HG03342 (cell line): ENCODE data around the gene WBP2.
A peak's percentile ranks its signal among the peaks of the same experiment; 100 is the strongest.

Experiments used
- ATAC-seq: cut with Tn5 transposase; IDR thresholded peaks from one replicate; pipeline ENCODE4 v1.9.1; 2021; ENCODE audit warnings: mild to moderate bottlenecking, moderate library complexity; ENCODE audit not compliant: unreplicated experiment

Gene WBP2

DNA sequence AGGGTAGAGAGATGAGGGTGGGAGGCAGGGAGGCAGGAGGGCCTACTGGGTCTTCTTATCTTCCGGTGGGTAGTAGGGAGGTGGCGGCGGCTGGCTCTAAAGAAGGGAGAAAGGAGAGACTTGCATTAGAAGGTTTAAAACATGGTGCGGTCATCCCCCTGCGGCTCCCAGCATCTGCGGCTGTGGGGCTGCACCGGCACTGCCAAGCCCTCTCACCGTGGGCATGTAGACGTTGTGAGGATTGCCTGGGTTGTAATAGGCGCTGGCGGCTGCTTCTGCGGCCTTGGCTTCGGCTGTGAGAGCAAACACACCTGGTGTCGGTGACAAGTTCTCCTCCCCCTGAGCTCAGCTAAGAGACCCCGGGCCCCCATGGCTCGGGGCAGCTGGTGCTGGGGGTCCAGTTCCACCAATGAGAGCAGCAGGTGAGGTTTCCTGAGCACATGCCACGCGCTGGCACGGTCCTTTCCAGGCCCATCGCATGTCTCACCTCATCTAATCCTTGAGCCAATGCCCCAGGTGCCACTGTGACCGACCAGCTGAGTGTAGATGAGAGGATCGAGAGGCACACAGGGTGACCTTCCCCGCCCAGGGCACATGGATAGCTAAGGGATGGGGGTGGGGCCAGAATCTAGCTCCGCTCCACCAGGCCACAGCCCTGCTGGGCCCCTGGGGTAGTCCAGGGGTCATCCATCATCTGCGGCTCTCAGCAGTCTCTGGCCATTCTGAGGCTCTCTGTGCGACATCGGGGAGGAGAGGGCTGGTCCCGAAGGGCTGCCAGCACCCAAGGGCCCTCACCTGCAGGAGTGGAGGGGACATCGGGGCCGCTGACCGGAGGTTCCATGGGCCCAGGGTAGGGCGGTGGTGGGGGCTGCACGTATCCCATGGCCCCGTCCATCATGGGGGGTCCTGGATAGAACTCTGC is 8.2 kb downstream of the WBP2 start:
- no peak for ATAC-seq

DNA sequence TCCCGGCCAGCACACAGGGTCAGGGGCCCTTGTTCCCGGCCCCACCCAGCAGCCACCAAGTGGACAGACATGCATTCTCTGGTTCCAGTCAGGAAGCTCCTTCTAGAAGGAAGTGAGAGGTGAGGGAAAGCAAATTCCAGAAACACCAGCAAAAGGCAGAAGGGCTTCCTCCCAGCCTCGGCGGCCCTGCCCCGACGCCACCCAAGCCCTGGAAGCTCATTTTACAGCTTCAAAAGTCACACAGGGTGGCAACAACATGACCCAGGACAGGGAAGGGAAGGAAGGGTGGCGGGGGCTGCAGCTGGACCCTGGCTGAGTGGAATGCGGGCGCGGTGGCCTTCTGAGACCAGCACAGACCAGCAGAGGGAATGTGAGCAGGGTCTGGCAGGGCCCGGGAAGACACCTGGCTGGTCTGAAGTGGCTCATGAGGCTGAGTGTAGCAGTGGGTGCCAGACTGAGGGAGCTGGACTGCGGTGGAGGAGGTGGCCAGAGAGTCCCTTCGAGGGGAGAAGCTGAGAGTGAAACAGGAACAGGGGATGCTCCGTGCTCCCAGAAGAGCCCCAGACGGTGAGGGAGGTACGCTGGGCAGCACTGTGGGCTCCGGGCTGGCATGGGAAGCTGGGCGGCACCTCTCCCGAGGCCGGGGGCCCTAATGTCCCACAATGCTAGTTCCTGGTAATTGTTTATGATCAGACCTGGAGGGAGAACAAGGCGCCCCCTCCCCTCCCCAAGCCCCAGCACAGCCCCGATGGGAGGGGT is 9.0 kb downstream of the WBP2 start:
- ATAC-seq, result no peak

- peak; percentile 72 for ATAC-seq
Measured at GRCh38 chr17:75845058-75845711, 9.9 kb downstream of the WBP2 start.

DNA sequence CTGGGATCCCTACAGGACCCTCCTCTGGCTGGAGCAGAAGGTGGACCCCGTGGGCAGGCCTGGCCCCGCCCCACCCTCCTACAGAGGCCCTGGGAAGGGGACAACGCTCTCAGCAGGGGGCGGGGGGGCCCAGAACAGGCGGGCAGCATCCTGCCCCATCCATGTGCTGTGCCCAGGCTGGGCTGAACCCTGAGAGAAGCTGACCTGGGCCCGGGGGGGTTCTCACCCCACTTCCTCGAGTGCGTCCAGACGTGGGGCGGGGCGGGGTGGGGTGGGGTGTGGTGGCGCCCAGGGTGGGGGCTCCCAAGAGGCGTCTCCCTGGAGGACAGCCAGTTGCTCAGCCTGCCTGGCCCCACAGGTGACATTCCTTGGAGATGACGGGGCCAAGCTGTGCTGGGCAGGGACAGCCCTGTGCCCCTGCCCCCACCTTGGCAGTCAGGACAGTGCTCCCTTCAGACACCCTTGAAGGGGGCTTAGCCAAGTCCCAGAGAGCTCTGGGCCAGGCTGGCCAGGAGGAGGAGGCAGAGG is 10.5 kb downstream of the WBP2 start:
- ATAC-seq, result no peak

DNA sequence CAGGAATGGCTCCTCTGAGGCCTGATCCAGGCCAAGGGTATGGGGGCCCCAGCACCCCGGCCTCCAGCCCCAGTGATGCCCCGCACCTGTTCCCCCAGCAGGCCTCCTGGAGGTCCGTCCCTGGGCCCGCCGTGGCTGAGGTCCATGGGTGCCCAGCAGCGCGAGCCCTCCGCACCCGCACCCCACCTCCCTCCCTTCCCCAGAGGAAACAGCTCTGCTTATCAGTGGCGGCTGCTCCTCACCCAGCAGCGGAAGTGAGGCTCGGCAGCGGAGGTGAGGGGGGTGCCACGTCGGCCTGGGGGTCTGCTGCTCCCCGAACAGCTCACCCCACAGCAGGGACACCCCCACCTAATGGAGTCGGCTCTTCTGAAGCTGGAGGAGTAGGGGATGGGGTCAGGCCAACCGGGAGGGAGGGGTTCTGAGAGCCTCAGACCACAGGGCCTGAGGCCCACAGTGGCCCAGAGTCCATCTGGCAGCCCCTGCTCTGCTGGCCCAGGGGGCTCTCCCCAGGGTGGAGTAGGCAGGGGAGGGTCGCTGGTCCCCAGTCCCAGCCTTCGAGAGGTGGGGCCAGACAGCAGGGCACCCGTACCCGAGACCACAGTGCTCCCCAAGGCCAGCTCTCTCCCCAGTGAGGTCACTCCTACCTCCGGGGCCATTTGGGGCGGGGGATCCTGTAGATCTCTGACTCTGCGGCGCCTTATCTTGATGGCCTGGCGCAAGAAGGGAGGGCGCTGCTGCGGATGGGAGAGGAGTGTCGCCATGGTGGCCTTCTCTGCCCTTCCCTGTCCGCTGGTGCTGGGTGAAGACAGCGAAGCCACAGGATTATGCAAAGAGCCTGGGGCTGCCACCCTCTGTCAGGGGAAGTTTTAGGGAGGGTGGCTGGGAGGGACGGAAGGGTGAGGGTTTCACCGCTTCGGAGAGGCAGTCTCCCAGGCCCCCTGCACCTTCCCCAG is 11.3 kb downstream of the WBP2 start, which contains the start of gene UNC13D:
Gene UNC13D, minus strand, starts transcription at position 828 of the 953 bp plus-strand sequence. Its CDS starts 67 bp downstream, at position 761.
- ATAC-seq, result no peak

GRCh38 chr17:75842963-75843576 is 12.1 kb downstream of the WBP2 start:
- no peak for ATAC-seq

DNA sequence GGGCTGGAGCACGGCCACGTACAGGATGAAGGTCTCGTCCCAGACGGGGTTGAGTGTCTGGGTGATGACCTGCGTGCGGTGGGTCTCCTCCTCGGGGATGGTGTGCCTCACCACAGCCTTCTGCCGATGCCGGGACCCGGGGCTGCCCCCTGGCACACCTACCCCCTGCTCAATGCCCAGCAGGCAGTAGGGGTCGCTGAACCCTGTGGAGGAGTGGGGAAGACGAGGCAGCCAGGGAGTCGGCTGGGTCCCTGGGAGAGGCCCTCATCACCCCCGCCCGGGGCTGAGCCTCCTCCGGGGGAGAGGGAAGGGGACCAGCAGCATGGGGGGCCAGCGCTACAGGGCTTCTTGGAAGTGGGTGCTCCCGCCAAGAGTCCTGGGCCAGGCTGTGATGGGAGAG is 12.7 kb downstream of the WBP2 start:
- no peak for ATAC-seq

DNA sequence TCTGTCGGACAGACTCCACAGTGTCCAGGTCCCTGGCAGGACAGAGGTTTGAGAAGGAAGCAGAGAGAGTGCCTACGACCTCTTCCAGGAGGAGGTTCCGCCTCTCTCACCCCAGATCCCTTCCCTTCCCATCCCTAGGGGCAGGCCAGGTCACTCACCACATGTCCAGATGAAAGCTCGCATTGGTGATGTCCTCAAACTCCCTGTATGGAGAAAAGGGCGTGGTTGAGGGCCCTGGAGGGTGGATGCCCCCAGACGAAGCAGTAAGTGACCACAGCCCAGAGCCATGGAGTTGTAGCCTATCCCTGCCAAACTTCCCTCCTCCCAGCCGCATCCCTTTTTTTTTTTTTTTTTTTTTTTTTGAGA is 14.4 kb downstream of the WBP2 start:
- no peak for ATAC-seq

- no peak for ATAC-seq
Measured at GRCh38 chr17:75839942-75840798, 15.0 kb downstream of the WBP2 start.

DNA sequence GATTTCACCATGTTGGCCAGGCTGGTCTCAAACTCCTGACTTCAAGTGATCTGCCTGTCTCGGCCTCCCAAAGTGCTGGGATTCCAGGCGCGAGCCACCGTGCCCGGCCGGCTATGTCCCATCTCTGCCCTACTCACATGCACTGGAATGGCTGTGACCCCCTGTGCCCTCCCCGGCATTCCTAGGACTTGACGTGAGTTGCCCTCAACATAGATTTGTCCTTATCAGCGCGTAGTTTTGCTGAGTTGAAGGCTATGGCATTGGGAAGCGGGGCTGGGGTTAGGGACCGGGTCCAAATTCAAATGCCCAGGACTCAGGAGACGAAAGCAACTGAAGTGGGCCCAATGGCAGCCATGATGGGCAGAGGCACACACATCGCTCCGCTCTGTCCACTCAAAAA is 16.7 kb downstream of the WBP2 start:
- ATAC-seq, result no peak

- ATAC-seq, result no peak
Measured at GRCh38 chr17:75837899-75838298, 17.2 kb downstream of the WBP2 start.

DNA sequence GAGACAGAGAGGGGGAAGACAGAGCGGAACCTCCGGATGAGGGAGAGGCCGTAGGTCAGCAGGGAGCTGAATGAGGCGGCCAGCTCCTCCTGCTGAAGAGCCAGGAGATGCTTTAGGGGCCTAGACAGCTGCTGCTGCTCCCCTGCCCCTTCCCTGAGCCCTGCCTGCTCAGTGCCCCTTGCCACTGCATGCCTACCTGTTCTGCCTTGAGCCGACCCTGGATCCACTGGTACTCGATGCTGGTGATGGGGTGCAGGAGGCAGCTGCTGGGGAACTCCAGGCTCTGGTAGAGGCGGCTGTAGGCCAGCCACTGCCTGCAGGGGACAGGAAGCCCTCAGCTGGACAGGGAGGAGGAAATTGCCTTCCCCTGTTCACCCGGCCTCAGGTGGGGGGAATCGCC is 18.5 kb downstream of the WBP2 start:
- ATAC-seq, result no peak

DNA sequence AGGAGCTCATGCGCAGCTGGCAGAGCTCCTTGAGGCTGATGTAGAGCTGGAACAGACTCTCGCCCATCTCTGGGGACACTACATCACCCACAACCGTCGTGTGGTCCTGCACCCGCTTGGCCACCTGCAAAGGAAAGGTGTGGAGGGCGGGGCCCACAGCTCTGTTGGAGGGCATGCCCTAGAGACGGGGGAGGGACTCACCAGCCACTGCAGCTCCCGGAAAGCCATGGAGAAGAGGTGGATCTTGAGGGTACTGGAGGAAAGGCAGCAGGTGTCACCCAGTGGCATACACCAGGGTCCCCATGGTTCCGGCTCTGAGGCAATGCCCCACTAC is 19.5 kb downstream of the WBP2 start:
- ATAC-seq, result no peak

DNA sequence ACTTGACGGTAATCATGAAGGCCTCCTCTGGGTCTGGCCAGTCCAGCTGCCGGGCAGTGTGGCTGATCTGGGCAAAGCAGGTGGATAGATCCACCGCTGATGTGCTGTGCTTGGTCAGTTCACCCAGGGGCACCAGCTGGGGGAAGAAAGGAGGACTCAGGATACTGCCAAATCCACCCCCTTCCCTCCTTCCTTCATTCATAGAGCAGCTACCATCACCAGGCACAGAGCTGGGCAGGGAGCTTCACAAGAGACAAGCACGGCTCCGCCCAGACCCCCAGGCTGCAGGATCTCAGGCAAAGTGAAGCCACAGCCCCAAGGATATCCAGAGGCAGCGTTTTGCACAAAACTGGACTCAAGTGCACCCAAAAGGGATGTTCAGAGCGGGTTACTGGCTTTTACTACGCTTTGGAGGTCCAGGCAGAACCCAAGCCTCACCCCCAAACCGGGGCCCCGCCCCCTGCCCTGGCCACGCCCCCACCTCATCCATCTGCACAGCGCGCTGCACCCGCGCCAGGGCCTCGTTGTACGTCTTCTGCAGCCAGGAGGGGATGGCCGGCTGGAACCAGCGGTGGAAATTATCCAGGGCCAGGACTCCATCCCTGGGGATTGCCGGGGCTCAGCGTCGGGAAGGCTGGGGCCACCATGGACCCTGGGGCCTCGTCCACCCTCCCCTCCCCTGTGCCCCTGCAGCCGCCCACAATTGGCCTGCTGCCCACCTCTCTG is 20.0 kb downstream of the WBP2 start:
- ATAC-seq, result no peak

DNA sequence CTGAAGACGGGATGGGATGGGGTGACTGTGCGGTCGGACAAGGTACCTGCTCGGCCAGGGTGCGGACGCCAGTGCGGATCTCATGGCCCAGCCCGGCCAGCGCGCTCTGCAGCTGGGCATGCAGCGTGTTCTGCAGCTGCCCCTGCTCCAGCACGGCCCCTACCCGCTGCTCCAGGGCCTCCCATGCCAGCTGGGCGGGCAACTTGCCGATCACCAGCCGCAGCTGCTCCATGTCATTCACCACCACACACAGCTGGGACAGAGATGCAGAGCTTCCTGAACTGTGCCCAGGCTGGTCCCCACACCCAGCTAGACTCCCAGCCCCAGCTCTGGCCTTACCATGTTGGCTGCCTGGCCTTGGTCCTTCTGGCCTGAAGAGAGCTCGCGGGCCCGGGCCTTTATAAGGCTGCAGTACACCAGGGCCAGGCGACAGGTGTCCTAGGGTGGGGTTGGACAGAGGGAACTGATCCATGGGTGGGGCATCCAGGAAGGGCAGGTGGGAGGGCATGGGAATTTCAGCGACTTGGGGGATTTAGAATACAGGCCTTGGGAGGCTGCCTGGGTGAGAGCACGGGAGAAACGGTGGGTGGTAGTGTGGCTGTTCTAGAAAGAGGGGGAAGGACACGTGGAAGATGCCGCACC is 20.7 kb downstream of the WBP2 start:
- ATAC-seq, result no peak

GRCh38 chr17:75832652-75833400 is 22.3 kb downstream of the WBP2 start:
- no peak for ATAC-seq

- no peak for ATAC-seq
Measured at GRCh38 chr17:75832164-75832651, 22.9 kb downstream of the WBP2 start.
